ENCODE data around the gene UBXN7.
A peak's percentile ranks its signal among the peaks of the same experiment; 100 is the strongest.
"Not testable (repeated sequence)": the region's sequence is repeated elsewhere in the genome, so short reads cannot be mapped to it uniquely, and the experiment has no call there.

The UBXN7 gene

GRCh38 chr3:196432137-196432879 is at the start of gene UBXN7:
Gene UBXN7, minus strand, starts transcription at chr3:196432427. Its CDS starts 28 bp downstream, at chr3:196432399.
- peak; percentile 95 to 97 for DNase-seq

GRCh38 chr3:196477678-196478077 is 45.5 kb upstream of the UBXN7 start:
- DNase-seq: no peak

- DNase-seq: no peak
Measured at GRCh38 chr3:196472286-196472685, 40.1 kb upstream of the UBXN7 start.

GRCh38 chr3:196471551-196471950 is 39.3 kb upstream of the UBXN7 start:
- DNase-seq: no peak

- DNase-seq: not testable (repeated sequence)
Measured at GRCh38 chr3:196470182-196470581, 38.0 kb upstream of the UBXN7 start.

GRCh38 chr3:196463804-196464203 is 31.6 kb upstream of the UBXN7 start:
- no peak for DNase-seq

GRCh38 chr3:196463478-196463756 is 31.2 kb upstream of the UBXN7 start:
- DNase-seq: no peak

DNA sequence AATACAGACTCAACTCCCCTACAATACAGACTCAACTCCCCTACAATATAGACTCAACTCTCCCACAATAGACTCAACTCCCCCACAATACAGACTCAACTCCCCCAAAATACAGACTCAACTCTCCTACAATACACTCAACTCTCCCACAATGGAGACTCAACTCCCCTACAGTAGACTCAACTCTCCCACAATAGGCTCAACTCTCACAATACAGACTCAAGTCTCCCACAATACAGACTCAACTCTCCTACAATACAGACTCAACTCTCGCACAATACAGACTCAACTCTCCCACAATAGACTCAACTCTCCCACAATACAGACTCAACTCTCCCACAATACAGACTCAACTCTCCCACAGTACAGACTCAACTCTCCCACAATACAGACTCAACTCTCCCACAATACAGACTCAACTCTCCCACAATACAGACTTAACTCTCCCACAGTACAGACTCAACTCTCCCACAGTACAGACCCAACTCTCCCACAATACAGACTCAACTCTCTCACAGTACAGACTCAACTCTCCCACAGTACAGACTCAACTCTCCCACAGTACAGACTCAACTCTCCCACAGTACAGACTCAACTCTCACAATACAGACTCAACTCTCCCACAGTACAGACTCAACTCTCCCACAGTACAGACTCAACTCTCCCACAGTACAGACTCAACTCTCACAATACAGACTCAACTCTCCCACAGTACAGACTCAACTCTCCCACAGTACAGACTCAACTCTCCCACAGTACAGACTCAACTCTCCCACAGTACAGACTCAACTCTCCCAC is 30.7 kb upstream of the UBXN7 start:
- not testable (repeated sequence) for DNase-seq

- no peak for DNase-seq
Measured at GRCh38 chr3:196458063-196458462, 25.8 kb upstream of the UBXN7 start.

DNA sequence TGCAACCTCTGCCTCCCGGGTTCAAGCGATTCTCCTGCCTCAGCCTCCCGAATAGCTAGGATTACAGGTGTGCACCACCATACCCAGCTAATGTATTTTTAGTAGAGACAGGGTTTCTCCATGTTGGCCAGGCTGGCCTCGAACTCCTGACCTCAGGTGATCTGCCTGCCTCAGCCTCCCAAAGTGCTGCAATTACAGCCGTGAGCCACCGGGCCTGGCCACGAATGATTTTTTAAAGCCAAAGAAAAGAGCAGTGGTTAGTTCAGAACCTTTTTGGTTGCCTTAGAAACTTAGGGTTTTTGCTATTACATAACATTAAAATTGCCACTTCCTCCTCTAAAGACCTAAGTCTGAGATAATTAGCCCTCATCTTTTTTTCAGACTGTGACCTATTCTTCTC is 25.2 kb upstream of the UBXN7 start:
- not testable (repeated sequence) for DNase-seq

DNA sequence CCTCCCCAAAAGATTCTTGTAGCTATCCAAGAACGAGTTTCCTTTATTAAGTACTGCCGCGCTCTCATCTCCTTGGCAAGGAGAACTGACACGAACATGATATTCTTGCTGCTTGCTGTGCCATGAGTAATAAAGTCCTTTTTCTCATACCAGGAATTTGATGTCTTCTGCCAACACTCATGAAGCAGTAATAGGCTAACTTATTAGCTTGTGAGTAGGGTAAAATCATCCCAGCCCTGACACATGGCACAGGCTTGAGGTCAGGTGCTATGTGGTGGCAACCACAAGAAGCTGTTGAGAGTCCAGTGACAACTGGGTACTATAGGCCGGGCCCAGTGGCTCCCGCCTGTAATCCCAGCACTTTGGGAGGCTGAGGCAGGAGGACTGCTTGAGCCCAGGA is 22.7 kb upstream of the UBXN7 start:
- DNase-seq: no peak

- DNase-seq: not testable (repeated sequence)
Measured at GRCh38 chr3:196445391-196445790, 13.2 kb upstream of the UBXN7 start.

- DNase-seq: no peak
Measured at GRCh38 chr3:196444500-196444894, 12.3 kb upstream of the UBXN7 start.

- no peak for DNase-seq
Measured at GRCh38 chr3:196440696-196441095, 8.5 kb upstream of the UBXN7 start.

- DNase-seq: no peak
Measured at GRCh38 chr3:196440041-196440537, 7.9 kb upstream of the UBXN7 start.

DNA sequence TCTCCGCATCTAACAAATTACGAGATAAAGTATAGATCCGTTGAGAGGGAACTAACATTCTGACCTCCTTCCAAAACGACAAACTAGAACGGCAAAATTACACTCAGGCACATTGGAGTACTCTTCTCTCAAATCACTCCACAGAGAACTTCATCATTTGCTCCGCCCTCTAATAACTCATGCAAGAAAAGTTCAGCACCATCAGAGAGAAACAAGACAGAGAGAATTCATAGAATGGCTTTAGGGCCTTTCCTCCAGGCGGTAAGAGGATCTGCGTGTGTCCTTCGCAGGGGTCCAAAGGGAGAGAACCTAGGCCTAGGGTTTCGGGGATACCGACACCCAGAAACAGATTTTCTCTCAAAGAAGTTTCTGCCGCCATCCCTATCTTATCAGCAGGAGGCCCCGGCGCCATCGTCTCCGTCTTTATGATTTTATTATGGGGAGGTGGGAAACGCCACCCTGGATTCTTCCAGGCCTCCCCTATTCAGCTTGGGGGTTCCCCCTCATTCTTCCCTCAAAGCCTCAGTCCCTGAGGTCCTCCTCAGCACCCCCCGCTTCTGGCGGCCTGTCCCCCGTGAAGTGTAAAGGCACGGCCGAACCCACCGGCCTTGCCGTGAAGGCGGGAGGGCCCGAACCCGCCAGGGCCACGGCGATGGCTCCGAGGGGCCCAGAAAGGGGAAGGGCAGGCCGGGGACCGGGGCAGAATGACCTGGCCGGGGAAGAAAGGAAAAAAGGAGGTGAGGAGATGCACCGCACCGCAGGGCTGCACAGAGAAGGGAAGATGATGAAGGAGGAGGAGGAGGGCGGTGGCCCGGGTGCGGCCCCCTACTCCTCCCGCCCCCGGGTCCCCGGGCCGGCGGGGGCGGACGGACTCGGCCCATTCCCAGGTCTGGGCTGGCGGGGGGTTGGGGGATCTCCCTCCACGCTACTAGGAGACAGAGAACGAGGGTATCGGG is 768 bp downstream of the UBXN7 start:
- DNase-seq: peak; percentile 4 to 8

DNA sequence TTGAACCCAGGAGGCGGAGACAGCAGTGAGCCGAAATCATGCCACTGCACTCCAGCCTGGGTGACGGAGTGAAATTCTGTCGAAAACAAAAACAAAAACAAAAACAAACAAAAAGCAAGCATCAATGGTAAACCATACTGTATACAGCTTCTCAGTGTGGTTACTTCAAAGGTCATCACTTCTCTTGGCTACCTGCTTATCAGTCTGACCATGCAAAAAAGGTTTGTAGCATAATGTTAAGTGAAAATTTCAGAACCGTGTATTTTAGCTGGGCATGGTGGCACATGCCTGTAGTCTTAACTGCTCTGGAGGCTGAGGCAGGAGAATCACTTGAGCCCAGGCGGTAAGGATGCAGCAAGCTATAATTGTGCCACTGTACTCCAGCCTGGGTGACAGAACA is 4.2 kb downstream of the UBXN7 start:
- DNase-seq: no peak

DNA sequence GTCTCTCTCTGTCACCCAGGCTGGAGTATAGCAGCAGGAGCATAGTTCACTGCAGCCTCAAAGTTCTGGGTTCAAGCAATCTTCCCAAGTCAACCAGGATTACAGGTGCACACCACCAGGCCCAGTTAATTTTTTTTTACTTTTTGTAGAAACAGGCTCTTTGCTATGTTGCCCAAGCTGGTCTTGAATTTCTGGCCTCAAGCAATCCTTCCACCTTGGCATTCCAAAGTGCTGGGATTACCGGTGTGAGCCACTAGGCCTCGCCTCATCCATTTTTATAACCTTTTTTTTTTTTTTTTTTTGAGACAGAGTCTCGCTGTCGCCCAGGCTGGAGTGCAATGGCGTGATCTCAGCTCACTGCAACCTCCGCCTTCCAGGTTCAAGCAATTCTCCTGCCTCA is 7.8 kb downstream of the UBXN7 start:
- DNase-seq: not testable (repeated sequence)

DNA sequence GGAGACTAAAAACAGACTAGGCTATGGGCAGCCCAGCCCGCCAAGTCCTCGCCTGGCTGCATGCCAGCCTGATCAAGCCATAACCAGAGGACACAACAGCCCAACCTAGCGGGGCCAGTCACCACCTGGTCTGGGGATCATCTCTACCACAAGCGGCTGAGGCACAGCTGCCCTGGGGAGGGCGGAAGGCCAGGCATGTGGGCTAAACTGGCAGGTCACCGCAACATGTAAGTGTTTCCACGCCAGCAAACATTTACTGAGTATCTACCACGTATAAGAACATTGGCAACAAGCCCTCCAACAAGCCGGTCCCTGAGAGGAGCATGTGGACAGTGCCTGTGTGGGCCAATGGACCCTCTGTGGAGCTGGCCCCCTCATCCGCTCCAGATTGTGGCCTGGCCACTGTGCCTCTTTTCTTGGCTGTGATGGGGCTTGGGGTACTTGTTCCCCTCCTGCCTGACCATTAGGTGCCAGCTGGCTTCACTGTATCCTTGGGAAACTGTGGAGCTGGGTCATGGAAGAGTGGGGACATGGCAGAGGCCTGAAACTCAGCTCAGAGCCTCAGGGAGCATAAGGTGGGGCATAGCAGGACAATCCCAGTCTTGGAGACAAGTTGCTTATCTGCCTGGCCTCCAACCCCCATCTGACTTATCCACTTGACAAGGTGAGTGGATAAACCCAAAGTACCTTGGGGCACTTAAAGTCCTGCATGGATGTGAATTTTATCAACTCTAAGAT is 9.0 kb downstream of the UBXN7 start:
- DNase-seq: no peak

DNA sequence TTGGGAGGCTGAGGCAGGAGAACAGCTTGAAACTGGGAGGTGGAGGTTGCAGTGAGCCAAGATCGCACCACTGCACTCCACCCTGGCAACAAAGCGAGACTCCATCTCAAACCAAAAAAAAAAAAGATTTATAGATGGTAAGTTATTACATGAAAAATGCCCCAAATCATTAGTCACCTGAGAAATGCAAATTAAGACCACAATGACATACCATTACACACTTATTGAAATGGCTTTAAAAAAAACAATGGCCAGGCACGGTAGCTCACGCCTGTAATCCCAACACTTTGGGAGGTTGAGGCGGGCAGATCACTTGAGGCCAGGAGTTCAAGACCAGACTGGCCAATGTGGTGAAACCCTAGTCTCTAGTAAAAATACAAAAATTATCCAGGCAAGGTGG is 10.6 kb downstream of the UBXN7 start:
- not testable (repeated sequence) for DNase-seq

GRCh38 chr3:196419386-196419785 is 12.8 kb downstream of the UBXN7 start:
- DNase-seq: no peak

GRCh38 chr3:196418601-196419000 is 13.6 kb downstream of the UBXN7 start:
- no peak for DNase-seq
